HG03565 (cell line): ENCODE measurements around the gene PIEZO2.

ENCODE experiments used
- ATAC-seq: cut with Tn5 transposase; IDR thresholded peaks from one replicate; pipeline ENCODE4 v1.9.1; 2021; ENCODE audit warnings: mild to moderate bottlenecking, moderate library complexity; ENCODE audit not compliant: unreplicated experiment

Gene PIEZO2

GRCh38 chr18:10755855-10756254, 393.5 kb downstream of the PIEZO2 start:
- ATAC-seq: no peak

- ATAC-seq: no peak
Measured at GRCh38 chr18:10754128-10754527, 395.2 kb downstream of the PIEZO2 start.

- ATAC-seq: no peak
Measured at GRCh38 chr18:10752382-10752781, 397.0 kb downstream of the PIEZO2 start.

DNA sequence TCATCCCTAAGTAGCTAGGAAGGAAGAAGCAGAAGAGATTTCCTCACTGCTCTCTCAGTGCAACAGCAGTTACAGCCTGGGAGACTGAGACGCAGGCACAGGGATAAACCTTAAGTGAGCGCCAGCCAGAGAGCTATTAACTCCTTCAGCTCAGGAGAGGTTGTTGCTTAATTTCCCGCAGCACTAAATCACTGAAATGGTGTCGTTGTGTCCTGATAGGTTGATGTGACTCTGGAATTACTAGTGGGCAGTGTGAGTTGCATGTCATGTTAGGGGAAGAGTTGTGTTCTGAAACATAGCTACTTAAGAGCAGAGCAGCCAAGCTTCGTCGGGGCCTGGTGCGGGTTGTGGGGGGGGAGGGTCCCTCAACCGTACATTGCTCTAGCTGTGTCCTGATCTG, 397.7 kb downstream of the PIEZO2 start:
- ATAC-seq: no peak

DNA sequence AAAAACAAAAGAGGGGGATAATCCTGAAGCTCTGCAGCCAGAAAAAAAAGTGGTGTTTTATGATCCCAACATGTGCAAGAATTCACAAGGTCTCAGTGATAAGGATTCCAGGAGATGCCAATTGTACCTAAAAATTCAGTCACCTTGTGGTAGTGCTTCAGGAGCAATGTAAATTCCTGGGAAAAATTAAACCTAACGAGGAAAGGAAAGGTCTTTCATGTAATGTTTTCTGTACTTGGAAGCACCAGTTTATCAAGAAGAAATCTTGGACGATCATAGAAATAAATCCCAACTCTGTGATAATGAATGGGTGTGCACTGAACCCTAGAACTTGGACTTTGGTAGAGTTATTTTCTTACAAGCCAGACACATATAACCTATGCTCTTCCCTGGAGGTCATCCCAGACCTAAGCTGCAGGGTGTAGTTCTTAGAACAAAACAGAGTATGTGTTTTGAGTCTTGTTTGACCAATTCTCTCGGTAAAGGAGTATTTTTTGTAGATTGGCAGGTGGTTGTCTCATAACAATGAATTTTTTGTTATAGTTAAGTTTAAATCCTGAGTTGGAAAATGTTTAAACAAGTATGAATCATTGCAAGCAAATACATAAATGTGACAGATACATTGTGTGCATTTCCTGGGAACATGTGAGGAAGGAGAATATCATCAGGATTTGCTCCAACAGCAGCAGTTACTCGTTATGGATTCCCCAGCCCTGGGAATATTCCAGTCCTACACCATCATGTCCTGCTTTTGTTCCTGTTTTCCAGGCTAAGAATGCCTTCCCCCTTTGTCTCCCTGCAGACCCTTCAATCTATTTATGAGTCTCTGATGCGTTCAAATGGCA, 399.0 kb downstream of the PIEZO2 start:
- ATAC-seq: no peak

DNA sequence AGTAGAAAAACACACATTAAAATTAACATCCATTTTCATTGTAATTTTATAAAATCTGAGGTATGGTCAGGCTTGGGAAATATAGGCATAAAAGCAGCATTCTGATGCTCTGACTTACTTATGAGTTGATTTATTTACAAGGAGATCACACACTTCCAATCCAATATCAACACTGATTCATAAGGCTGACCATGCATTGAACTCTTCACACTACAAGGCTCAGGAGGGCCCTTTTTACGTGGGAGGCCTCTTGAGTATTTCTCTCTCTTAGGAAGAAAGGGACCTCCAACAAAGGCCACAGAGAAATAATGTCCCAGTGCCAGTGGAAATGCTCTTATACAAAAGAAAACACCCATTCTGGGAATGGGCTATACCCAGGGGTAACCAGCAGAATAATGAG, 400.7 kb downstream of the PIEZO2 start:
- no peak for ATAC-seq

DNA sequence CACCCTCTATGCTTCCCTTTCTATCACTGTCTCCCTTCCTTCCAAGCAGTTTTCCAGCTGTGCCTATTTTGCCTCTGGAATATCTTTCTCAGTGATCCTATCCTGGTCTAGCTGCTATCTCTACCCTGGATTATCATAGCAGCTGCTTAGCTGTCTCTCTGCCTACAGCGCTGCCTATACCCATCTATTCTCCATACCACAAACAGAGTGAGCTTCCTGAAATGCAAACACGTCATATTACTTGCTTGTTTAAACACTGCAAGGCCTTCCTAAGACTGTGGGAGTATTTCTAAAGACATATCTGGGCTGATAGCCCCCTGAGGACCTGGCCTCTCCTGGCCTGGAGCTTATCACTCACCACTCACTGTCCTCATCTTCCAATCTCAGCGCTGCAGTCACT, 403.4 kb downstream of the PIEZO2 start:
- ATAC-seq: no peak

DNA sequence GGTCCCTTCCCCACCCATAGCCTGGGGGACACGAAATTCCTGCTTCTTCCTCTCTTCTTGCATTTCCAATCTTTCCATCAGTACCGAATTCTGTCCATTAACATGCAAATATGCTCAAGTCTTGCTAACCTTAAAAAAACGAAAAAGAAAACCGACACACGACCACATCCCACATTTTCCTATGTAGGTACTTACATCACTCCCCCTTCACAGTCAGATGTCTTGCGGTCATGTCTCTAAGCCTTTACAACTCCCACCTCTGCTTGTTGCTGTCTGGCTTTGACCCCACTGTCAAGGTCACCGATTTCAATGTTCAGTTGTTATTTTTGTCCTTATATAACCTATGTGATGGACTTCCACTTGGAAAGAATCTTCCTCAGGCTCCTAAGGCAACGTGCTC, 404.1 kb downstream of the PIEZO2 start:
- ATAC-seq: no peak

- no peak for ATAC-seq
Measured at GRCh38 chr18:10743766-10744165, 405.6 kb downstream of the PIEZO2 start.

DNA sequence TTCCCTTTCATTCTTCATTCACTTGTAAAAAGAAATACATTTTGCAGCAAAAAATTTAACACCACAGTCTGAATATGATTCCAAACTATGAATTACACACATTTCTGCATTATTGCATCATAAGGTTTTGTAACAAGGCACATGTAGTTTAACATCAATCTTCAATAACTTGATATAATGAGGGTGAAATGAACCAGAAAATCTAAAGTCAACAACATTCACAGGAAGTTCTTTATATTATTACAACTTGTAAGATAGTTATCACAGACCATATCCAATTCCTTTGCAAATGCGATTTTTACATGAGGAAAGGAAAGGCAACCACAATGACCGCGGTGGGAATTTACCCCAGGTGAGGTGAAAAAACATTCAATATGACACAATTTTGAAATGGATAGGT, 410.2 kb downstream of the PIEZO2 start:
- no peak for ATAC-seq

DNA sequence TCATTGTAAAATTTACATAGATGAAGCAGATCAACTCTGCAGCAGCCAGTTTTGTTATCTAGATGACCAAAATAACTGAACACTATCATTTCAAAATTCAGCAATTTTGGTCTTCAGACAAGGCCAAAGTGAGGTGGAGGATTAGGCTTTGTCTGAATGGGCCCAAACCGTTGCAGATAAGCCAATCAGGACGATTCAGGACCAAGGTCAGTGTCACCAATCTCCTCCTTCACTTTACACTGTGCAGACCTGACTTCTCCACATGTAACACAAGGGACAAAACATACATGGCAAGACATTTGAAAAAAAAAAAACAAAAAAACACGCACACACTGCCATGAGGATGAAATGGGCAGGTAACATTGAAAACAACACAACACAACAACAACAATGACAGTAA, 412.4 kb downstream of the PIEZO2 start:
- no peak for ATAC-seq

GRCh38 chr18:10732990-10733389, 416.4 kb downstream of the PIEZO2 start:
- ATAC-seq: no peak

DNA sequence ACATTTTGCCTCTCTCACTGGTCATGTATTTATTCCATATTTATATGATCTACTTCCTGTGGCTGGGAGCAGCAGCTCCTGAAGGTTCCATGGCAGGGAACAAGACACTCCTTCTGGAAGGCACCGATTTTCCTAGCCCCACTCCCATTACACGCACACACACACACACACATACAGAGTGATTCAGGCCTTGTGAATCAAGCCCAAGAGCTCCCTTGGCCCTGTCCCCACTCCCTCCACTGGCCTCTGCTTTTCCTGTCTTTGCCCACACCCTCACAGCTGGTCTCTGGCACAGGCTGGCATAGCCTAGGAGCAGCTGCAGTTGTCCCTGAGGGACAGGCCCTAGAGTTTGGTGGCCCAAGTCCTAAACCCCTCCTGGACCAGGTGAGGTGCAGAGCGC, 421.9 kb downstream of the PIEZO2 start:
- ATAC-seq: no peak

GRCh38 chr18:10726198-10727068, 422.9 kb downstream of the PIEZO2 start:
- no peak for ATAC-seq

DNA sequence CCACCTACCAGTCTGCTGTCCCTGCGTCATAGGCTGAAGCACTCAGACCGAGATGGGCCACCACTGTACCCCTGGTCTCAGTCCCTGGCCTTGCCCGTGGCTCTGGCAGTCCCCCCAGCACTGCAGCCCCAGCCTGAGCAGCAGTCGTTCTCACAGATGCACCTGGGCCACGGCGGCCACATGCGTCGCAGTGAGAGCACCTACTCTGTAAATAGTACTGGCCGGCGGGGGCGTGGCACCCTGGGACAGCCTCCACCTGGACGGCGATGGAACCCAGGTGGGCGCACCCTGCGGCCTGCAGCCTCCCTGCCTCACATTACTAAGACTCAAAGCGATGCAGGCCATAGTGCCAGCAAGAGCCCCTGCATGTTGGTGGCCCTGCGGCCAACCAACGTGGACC, 424.7 kb downstream of the PIEZO2 start:
- ATAC-seq: no peak

DNA sequence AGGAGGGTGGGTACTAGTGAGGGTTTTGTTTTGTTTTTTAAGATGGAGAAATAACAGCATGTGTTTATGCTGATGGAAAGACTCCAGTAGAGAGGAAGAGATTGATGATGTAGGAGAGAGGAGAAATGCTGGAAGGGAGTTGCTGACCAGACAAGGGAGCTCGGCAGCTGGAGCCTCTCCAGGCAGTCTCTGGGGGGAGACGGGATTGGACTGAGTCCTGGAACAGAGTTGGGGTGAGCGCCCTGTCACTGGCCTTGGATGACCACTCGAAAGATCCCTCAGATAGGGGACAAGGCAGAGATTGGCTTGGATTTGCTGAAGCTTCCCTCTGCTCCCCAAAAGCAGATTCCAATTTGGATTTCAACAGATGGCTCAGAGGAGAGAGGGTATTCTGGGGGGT, 425.9 kb downstream of the PIEZO2 start:
- ATAC-seq: no peak

DNA sequence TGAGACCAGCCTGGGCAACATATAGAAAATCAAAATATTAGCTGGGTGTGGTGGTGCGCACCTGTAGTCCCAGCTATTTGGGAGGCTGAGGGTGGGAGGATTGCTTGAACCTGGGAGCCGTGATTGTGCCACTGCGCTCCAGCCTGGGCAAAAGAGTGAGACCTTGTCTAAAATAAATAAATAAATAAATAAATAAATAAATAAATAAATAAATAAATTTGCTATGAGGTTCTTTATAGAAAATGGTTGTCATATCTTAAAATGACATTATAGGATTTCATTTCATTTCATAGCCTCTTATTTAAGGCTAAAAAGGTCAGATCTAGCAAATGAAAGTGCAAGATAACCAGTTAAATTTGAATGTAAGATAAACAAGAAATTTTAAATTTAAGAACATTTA, 430.6 kb downstream of the PIEZO2 start:
- ATAC-seq: no peak

DNA sequence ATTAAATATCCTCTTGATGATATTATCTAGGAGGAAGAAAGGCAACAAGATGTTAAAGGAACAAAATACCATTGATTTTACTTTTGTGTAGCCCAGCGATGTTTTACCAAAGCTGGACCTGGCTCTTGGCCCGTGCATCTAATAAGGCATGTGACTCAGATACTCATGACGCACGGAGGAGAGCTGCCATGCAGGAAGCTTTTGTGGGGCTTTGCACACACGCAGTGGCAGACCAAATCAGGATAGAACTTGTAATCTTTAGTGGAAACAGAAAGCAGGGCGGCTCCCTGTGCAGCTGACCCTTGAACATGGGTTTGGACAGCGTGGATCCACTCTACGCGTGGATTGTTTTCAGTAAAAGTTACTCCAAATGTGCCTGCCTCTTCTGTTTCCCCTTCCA, 433.6 kb downstream of the PIEZO2 start:
- no peak for ATAC-seq

- ATAC-seq: no peak
Measured at GRCh38 chr18:10713409-10713808, 436.0 kb downstream of the PIEZO2 start.

GRCh38 chr18:10707294-10707693, 442.1 kb downstream of the PIEZO2 start:
- ATAC-seq: no peak

DNA sequence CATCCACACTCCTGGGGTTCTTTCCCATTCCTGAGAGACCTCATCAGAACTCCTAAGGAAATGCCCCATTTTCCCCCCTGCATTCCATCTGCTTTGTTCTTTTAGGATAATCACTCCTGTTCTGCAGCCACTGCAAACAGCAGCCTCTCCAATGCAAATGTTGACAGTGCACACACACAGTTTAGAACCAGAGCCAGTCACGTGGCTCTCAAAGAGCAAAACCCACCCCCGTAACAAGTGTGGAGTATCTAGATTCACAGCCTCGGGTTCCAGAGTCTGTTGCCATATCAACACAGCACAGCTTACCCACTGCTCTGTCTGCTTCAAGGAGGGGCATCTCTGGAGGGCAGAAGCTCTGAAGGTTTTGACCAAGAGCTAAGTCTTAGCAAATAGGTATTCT, 443.6 kb downstream of the PIEZO2 start:
- ATAC-seq: no peak

GRCh38 chr18:10705291-10705690, 444.1 kb downstream of the PIEZO2 start:
- no peak for ATAC-seq
